GM23338 (cell line): ENCODE data around the gene ORC2. TPM values are rescaled to one million over a fixed set of nuclear protein-coding genes. Genes with fewer than 3 reads are reported as not detected.

Experiments
- ATAC-seq: fragments of 200-7000 bp; cut with Tn5 transposase; 3 replicates; pipeline ENCODE4 v1.9.1; 2020
- DNase-seq: peaks from one replicate; pipeline ENCODE4 v3.0.0-alpha.2; 2015; ENCODE audit warnings: low spot score
- H2AFZ ChIP-seq: fragments of 200-600 bp; sonication (generic); 2 replicates; pipeline ENCODE4 v1.8.0; 2016; ENCODE audit warnings: antibody characterized with exemption, mild to moderate bottlenecking, moderate library complexity
- H3F3A ChIP-seq: fragments of 200-600 bp; sonication (generic); replicated peaks from 2 replicates; pipeline ENCODE4 v1.8.0; 2017; ENCODE audit warnings: antibody characterized with exemption, mixed run types, low read depth
- H3K27ac ChIP-seq: fragments of 200-600 bp; sonication (generic); 2 replicates; pipeline ENCODE4 v1.6.1; 2016; ENCODE audit warnings: low read depth
- H3K27me3 ChIP-seq: fragments of 200-600 bp; sonication (generic); 2 replicates; pipeline ENCODE4 v1.8.0; 2016; ENCODE audit warnings: mild to moderate bottlenecking, mixed run types, moderate library complexity; ENCODE audit not compliant: insufficient read depth
- H3K36me3 ChIP-seq: fragments of 200-600 bp; sonication (generic); 2 replicates; pipeline ENCODE4 v1.8.0; 2016; ENCODE audit warnings: mild to moderate bottlenecking; ENCODE audit not compliant: insufficient read depth
- H3K4me1 ChIP-seq: fragments of 200-600 bp; sonication (generic); 2 replicates; pipeline ENCODE4 v1.8.0; 2016; ENCODE audit warnings: mild to moderate bottlenecking, moderate library complexity; ENCODE audit not compliant: insufficient read depth
- H3K4me2 ChIP-seq: fragments of 200-600 bp; sonication (generic); 2 replicates; pipeline ENCODE4 v1.7.1; 2017; ENCODE audit warnings: mixed run types
- H3K4me3 ChIP-seq: fragments of 200-600 bp; sonication (generic); 2 replicates; pipeline ENCODE4 v1.6.1; 2016; ENCODE audit warnings: mixed run types
- H3K79me2 ChIP-seq: fragments of 200-600 bp; sonication (generic); replicated peaks from 2 replicates; pipeline ENCODE4 v1.8.0; 2017; ENCODE audit warnings: mild to moderate bottlenecking; ENCODE audit not compliant: insufficient read depth
- H3K9me2 ChIP-seq: fragments of 200-600 bp; sonication (generic); 2 replicates; pipeline ENCODE4 v1.8.0; 2017; ENCODE audit not compliant: insufficient read depth
- H4K20me1 ChIP-seq: fragments of 200-600 bp; sonication (generic); replicated peaks from 2 replicates; pipeline ENCODE4 v1.8.0; 2017; ENCODE audit warnings: mild to moderate bottlenecking; ENCODE audit not compliant: insufficient read depth
- H3K27ac Mint-ChIP-seq: 2 replicates; pipeline ENCODE4 v1.8.0; 2020; ENCODE audit warnings: inconsistent platforms, mild to moderate bottlenecking, moderate library complexity, mixed read lengths
- H3K27me3 Mint-ChIP-seq: 3 replicates; pipeline ENCODE4 v1.8.0; 2022; ENCODE audit warnings: low read depth, mild to moderate bottlenecking, moderate library complexity, mixed read lengths, inconsistent platforms; ENCODE audit not compliant: insufficient read depth, poor library complexity
- H3K36me3 Mint-ChIP-seq: 3 replicates; pipeline ENCODE4 v1.8.0; 2021; ENCODE audit warnings: low read depth, mild to moderate bottlenecking, inconsistent platforms, moderate library complexity, mixed read lengths
- H3K4me1 Mint-ChIP-seq: 3 replicates; pipeline ENCODE4 v1.8.0; 2020; ENCODE audit warnings: mild to moderate bottlenecking, inconsistent platforms, mixed read lengths
- H3K4me3 Mint-ChIP-seq: 3 replicates; pipeline ENCODE4 v1.8.0; 2021; ENCODE audit warnings: moderate library complexity, mild to moderate bottlenecking, inconsistent platforms, mixed read lengths
- H3K9me3 Mint-ChIP-seq: 3 replicates; pipeline ENCODE4 v1.8.0; 2020; ENCODE audit warnings: moderate library complexity, mild to moderate bottlenecking, inconsistent platforms, mixed read lengths
- EZH2 ChIP-seq: fragments of 200-600 bp; sonication (generic); IDR thresholded peaks from one replicate; pipeline ENCODE4 v1.8.0; 2017; ENCODE audit warnings: antibody characterized with exemption, mild to moderate bottlenecking, low read depth; ENCODE audit not compliant: unreplicated experiment
- JUNB ChIP-seq: IDR thresholded peaks from one replicate; pipeline ENCODE4 v1.6.1; 2016; ENCODE audit warnings: antibody characterized with exemption; ENCODE audit not compliant: unreplicated experiment
- NANOG ChIP-seq: IDR thresholded peaks from 2 replicates; pipeline ENCODE4 v1.6.1; 2016; ENCODE audit warnings: antibody characterized with exemption, borderline replicate concordance
- POLR2AphosphoS5 ChIP-seq: IDR thresholded peaks from 2 replicates; pipeline ENCODE4 v1.6.1; 2016; ENCODE audit warnings: antibody characterized with exemption, low read depth
- REST ChIP-seq: IDR thresholded peaks from one replicate; pipeline ENCODE4 v1.6.1; 2018; ENCODE audit warnings: antibody characterized with exemption; ENCODE audit not compliant: unreplicated experiment
- STAT1 ChIP-seq: IDR thresholded peaks from one replicate; pipeline ENCODE4 v1.6.1; 2016; ENCODE audit warnings: antibody characterized with exemption; ENCODE audit not compliant: unreplicated experiment
- polyA plus RNA-seq: library from polyadenylated mRNA; unstranded; fragments of >200 nt; fragmentation: Nextera tagmentation; extraction: Ambion mirVana; gene quantifications from 2 replicates; pipeline ENCODE4 v1.2.1, GENCODE V29; 2016
- total RNA-seq: library from RNA; depleted of rRNA; stranded (reverse); fragments of >200 nt; shearing (Covaris generic); gene quantifications from 2 replicates; pipeline ENCODE4 v1.2.3, GENCODE V29; 2014
- TF ChIP-seq, protein P1 (sequence below): IDR thresholded peaks from 2 replicates; pipeline ENCODE4 v1.6.1; 2016; ENCODE audit warnings: antibody characterized with exemption

Gene ORC2
- total and polyA plus RNA-seq, 2 experiments from 2014 or later, result 26.1 to 42.0 TPM

DNA sequence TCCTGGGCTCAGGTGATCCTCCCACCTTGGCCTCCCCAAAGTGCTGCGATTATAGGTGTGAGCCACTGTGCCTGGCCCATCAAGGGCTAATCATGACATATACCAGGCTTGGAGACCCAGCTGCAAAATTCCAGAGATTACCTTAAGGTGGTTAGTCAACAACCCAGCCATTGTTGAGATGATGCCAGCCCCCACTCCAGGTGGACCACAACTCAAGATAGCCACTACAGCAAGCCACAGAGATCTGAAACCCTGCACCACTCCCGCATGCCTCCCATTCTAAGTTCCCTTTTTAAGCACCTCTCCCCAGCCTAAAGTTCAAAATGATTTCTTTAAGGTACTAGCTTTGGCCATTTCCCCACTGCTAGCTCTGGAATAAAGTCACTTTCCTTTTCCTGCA lies 94.4 kb downstream of the ORC2 start:
- Mint-ChIP-seq H3K27me3 (peaks cover 7% of the 10 kb centered on the region), H3K9me3 (no peaks in the 10 kb centered on the region), H3K4me3 (no peak overlapping the region), H3K27ac (no peak overlapping the region), H3K4me1 (no peaks in the 10 kb centered on the region), H3K36me3 (peaks cover 20% of the 10 kb centered on the region)
- H3K9me2 ChIP-seq, result no peaks in the 10 kb centered on the region
- no peak overlapping the region for H3K4me2 ChIP-seq
- H3K27ac ChIP-seq, result no peak overlapping the region
- no peaks in the 10 kb centered on the region; the same call in 1 of the 2 replicates for H4K20me1 ChIP-seq
- no peaks in the 10 kb centered on the region for H3K79me2 ChIP-seq
- DNase-seq (no peak), ATAC-seq (no peak)
- no peak overlapping the region for H3K4me3 ChIP-seq
- no peaks in the 10 kb centered on the region for H3F3A ChIP-seq
- H3K36me3 ChIP-seq, result peaks cover 3% of the 10 kb centered on the region; the same call in 1 of the 2 replicates
- 0 out of 2 replicates have a peak, but pooled peaks cover 4% of the 10 kb centered on the region for H3K4me1 ChIP-seq
- no peaks in the 10 kb centered on the region for H3K27me3 ChIP-seq
- H2AFZ ChIP-seq, result no peak overlapping the region
- TF ChIP-seq REST, result no peak
- TF ChIP-seq, protein P1, sequence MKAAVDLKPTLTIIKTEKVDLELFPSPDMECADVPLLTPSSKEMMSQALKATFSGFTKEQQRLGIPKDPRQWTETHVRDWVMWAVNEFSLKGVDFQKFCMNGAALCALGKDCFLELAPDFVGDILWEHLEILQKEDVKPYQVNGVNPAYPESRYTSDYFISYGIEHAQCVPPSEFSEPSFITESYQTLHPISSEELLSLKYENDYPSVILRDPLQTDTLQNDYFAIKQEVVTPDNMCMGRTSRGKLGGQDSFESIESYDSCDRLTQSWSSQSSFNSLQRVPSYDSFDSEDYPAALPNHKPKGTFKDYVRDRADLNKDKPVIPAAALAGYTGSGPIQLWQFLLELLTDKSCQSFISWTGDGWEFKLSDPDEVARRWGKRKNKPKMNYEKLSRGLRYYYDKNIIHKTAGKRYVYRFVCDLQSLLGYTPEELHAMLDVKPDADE, result no peak
- no peak for TF ChIP-seq POLR2AphosphoS5
- TF ChIP-seq STAT1, result no peak

GRCh38 chr2:200864176-200865034 lies 99.1 kb downstream of the ORC2 start, which contains the start of gene CLK1:
TSS of gene CLK1 (minus strand) at chr2:200864658. CDS start at chr2:200861862, 2,796 bp downstream.
- H3K27ac ChIP-seq, result peak within 1 kb of the TSS; percentile 98
- H3K4me1 Mint-ChIP-seq, result peaks cover 17% of the 10 kb centered on the region
- ATAC-seq (peak; percentile 84), DNase-seq (peak; percentile 89)
- peaks cover 13% of the 10 kb centered on the region for H3K36me3 ChIP-seq
- H3K79me2 ChIP-seq, result peaks cover 46% of the 10 kb centered on the region
- peak within 1 kb of the TSS; percentile 95 for H2AFZ ChIP-seq
- peak within 1 kb of the TSS; percentile 99 for H3K27ac Mint-ChIP-seq
- peaks cover 25% of the 10 kb centered on the region for H3K36me3 Mint-ChIP-seq
- no peaks in the 10 kb centered on the region for H3F3A ChIP-seq
- no peaks in the 10 kb centered on the region for H3K27me3 ChIP-seq
- H3K4me3 Mint-ChIP-seq, result peak within 1 kb of the TSS; percentile 99
- H3K4me1 ChIP-seq, result peaks cover 18% of the 10 kb centered on the region
- H3K9me3 Mint-ChIP-seq, result no peaks in the 10 kb centered on the region
- H4K20me1 ChIP-seq, result peaks cover 14% of the 10 kb centered on the region; the same call in 1 of the 2 replicates
- H3K4me3 ChIP-seq, result peak within 1 kb of the TSS; percentile 85
- no peaks in the 10 kb centered on the region for H3K9me2 ChIP-seq
- peaks cover 10% of the 10 kb centered on the region for H3K27me3 Mint-ChIP-seq
- peak within 1 kb of the TSS; percentile 78 for H3K4me2 ChIP-seq
- TF ChIP-seq NANOG (no peak), EZH2 (no peak), JUNB (no peak), STAT1 (no peak), POLR2AphosphoS5 (peak; percentile 99)
- TF ChIP-seq, protein P1, result no peak
